ENCODE data around the gene GLB1L2.

- TF ChIP-seq CTCF (conservative IDR thresholded peaks at IDR 0.05; ENCODE audit: low read length) = no peak
- no peak for TF ChIP-seq EZH2phosphoT487 (IDR thresholded peaks at IDR 0.05; ENCODE audit: borderline replicate concordance)
These were observed 82.3 kb downstream of the GLB1L2 start for GRCh38 chr11:134413826-134414731.
